SIG-M5 (cell line): ENCODE results near the gene VWF.
"Not testable (repeated sequence)": the region's sequence is repeated elsewhere in the genome, so short reads cannot be mapped to it uniquely, and the experiment has no call there.

Source experiments
- DNase-seq: peaks from one replicate; lab custom pipeline; 2025; lab: John Stamatoyannopoulos, UW

VWF gene

GRCh38 chr12:6032726-6033125 lies 91.7 kb downstream of the VWF start:
- DNase-seq, result no peak

- DNase-seq, result no peak
Observed at GRCh38 chr12:6031001-6031400, 93.5 kb downstream of the VWF start.

GRCh38 chr12:6030081-6030480 lies 94.4 kb downstream of the VWF start:
- no peak for DNase-seq

- DNase-seq, result no peak
Observed at GRCh38 chr12:6029401-6029800, 95.1 kb downstream of the VWF start.

GRCh38 chr12:6026998-6027397 lies 97.5 kb downstream of the VWF start:
- no peak for DNase-seq

GRCh38 chr12:6025703-6026298 lies 98.7 kb downstream of the VWF start:
- not testable (repeated sequence) for DNase-seq

- not testable (repeated sequence) for DNase-seq
Observed at GRCh38 chr12:6024066-6024465, 100.4 kb downstream of the VWF start.

GRCh38 chr12:6020930-6021329 lies 103.5 kb downstream of the VWF start:
- DNase-seq, result no peak

GRCh38 chr12:6020511-6020910 lies 104.0 kb downstream of the VWF start:
- DNase-seq, result not testable (repeated sequence)

GRCh38 chr12:6019256-6019655 lies 105.2 kb downstream of the VWF start:
- not testable (repeated sequence) for DNase-seq

GRCh38 chr12:6018265-6018664 lies 106.2 kb downstream of the VWF start:
- DNase-seq, result no peak

- DNase-seq, result no peak
Observed at GRCh38 chr12:6016756-6017155, 107.7 kb downstream of the VWF start.

- not testable (repeated sequence) for DNase-seq
Observed at GRCh38 chr12:6016004-6016403, 108.5 kb downstream of the VWF start.

- DNase-seq, result not testable (repeated sequence)
Observed at GRCh38 chr12:6015271-6015670, 109.2 kb downstream of the VWF start.

GRCh38 chr12:6010631-6011350 lies 113.7 kb downstream of the VWF start:
- DNase-seq, result not testable (repeated sequence)

- DNase-seq, result no peak
Observed at GRCh38 chr12:5997260-5997659, 127.2 kb downstream of the VWF start.

GRCh38 chr12:5996459-5996858 lies 128.0 kb downstream of the VWF start:
- no peak for DNase-seq

- no peak for DNase-seq
Observed at GRCh38 chr12:5989621-5990020, 134.8 kb downstream of the VWF start.

GRCh38 chr12:5988659-5989116 lies 135.8 kb downstream of the VWF start:
- DNase-seq, result no peak

GRCh38 chr12:5988088-5988487 lies 136.4 kb downstream of the VWF start:
- DNase-seq, result no peak

- no peak for DNase-seq
Observed at GRCh38 chr12:5987573-5987972, 136.9 kb downstream of the VWF start.

- no peak for DNase-seq
Observed at GRCh38 chr12:5985471-5985870, 139.0 kb downstream of the VWF start.

GRCh38 chr12:5984873-5985272 lies 139.6 kb downstream of the VWF start:
- no peak for DNase-seq

- no peak for DNase-seq
Observed at GRCh38 chr12:5982106-5982505, 142.4 kb downstream of the VWF start.
